Fibroblast of pulmonary artery (primary cell): ENCODE data around the gene KLK7.

ENCODE experiments used
- DNase-seq: peaks from one replicate; pipeline ENCODE4 v3.0.0-alpha.2; 2010; ENCODE audit warnings: low read depth
- H3K4me3 ChIP-seq: replicated peaks from 2 replicates; pipeline ENCODE4 v1.5.1; 2011; ENCODE audit warnings: low read depth, mild to moderate bottlenecking, control low read depth, low read length, moderate library complexity
- CTCF ChIP-seq: IDR thresholded peaks from 2 replicates; pipeline ENCODE4 v1.5.1; 2011; ENCODE audit warnings: mild to moderate bottlenecking, control low read depth, low read length, inconsistent platforms; ENCODE audit errors: missing control alignments

KLK7 gene

GRCh38 chr19:50968716-50969412 lies 14.9 kb downstream of the KLK7 start:
- no peak overlapping the region for H3K4me3 ChIP-seq
- no peak for TF ChIP-seq CTCF
- peak; percentile 10 for DNase-seq

GRCh38 chr19:50967929-50968715 lies 15.6 kb downstream of the KLK7 start:
- no peak overlapping the region for H3K4me3 ChIP-seq
- TF ChIP-seq CTCF = no peak
- no peak for DNase-seq

- no peak for TF ChIP-seq CTCF
- H3K4me3 ChIP-seq = no peak overlapping the region
These were observed 19.5 kb downstream of the KLK7 start for GRCh38 chr19:50964266-50964665.

GRCh38 chr19:50963381-50963780 lies 20.3 kb downstream of the KLK7 start:
- no peak for DNase-seq
- TF ChIP-seq CTCF = no peak
- no peak overlapping the region for H3K4me3 ChIP-seq

More at GRCh38 chr19:50964266-50964665, 19.5 kb downstream of the KLK7 start:
- DNase-seq = no peak

- DNase-seq = no peak
- no peak overlapping the region for H3K4me3 ChIP-seq
- TF ChIP-seq CTCF = no peak
These were observed 21.5 kb downstream of the KLK7 start for GRCh38 chr19:50962245-50962644.

GRCh38 chr19:50959731-50960500 lies 23.8 kb downstream of the KLK7 start:
- H3K4me3 ChIP-seq = no peak overlapping the region
- TF ChIP-seq CTCF = no peak
- DNase-seq = no peak
